IPS-15b (cell line): ENCODE results near the gene DOK6.

Experiments used
- H3K27me3 ChIP-seq: one replicate; pipeline ENCODE4 v1.6.1; 2013; ENCODE audit warnings: low read length; ENCODE audit not compliant: control insufficient read depth, insufficient read depth
- H3K36me3 ChIP-seq: one replicate; pipeline ENCODE4 v1.6.1; 2013; ENCODE audit warnings: low read length; ENCODE audit not compliant: control insufficient read depth, insufficient read depth
- H3K4me1 ChIP-seq: one replicate; pipeline ENCODE4 v1.6.1; 2013; ENCODE audit warnings: mild to moderate bottlenecking, low read length; ENCODE audit not compliant: control insufficient read depth, insufficient read depth
- H3K4me3 ChIP-seq: one replicate; pipeline ENCODE4 v1.5.1; 2013; ENCODE audit warnings: low read depth, low read length
- H3K9ac ChIP-seq: one replicate; pipeline ENCODE4 v1.6.1; 2013; ENCODE audit warnings: low read depth, mild to moderate bottlenecking, low read length
- H3K9me3 ChIP-seq: one replicate; pipeline ENCODE4 v1.6.1; 2013; ENCODE audit warnings: mild to moderate bottlenecking, low read length; ENCODE audit not compliant: control insufficient read depth, insufficient read depth

DOK6 gene

GRCh38 chr18:69557282-69557681 is 156.6 kb downstream of the DOK6 start:
- no peak overlapping the region for H3K9ac ChIP-seq
- H3K36me3 ChIP-seq = no peaks in the 10 kb centered on the region
- H3K4me1 ChIP-seq = no peaks in the 10 kb centered on the region
- no peaks in the 10 kb centered on the region for H3K27me3 ChIP-seq
- no peak overlapping the region for H3K4me3 ChIP-seq
- no peaks in the 10 kb centered on the region for H3K9me3 ChIP-seq

DNA sequence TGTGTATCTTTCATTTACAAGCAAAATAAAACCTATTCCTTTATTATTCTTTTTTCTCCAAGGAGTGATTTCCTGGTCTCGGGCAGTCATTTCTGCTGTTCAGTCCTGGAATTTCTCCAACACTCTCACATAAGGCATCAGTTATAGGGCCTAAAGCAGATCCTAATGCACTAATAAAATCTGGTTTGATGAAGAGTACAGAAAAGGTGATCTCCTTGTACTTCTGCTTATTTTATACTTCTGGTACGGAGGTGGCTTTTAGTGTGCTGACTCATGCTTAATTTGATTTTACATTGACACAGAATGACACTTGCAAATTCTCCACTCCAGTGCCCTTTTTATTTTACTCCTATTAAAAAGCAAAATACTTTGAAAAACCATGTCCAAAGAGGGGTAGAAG is 157.4 kb downstream of the DOK6 start:
- Histone ChIP-seq H3K36me3 (no peaks in the 10 kb centered on the region), H3K9me3 (no peaks in the 10 kb centered on the region), H3K4me3 (no peak overlapping the region), H3K4me1 (no peaks in the 10 kb centered on the region), H3K27me3 (no peaks in the 10 kb centered on the region), H3K9ac (no peak overlapping the region)

GRCh38 chr18:69559604-69560003 is 158.9 kb downstream of the DOK6 start:
- no peaks in the 10 kb centered on the region for H3K4me1 ChIP-seq

DNA sequence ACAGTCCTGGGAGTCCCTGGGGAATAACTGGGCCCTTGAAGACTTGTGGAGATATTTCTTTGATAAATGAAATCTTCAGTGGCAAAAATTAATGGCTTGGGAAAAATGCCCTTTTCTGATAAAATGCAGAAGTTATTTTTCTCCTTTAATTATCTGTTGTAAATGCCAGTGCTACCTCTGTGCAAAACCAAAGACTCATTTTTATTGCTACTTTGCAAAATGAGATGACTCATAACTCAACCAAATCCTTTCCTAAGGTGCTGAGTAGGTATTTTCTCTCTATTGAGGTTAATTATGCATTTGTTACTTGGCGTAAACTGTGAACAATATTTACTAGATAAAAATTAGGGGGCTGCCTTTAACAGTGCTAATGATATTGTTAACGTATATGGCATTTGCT is 163.9 kb downstream of the DOK6 start:
- Histone ChIP-seq H3K4me3 (no peak overlapping the region), H3K36me3 (no peaks in the 10 kb centered on the region), H3K27me3 (no peaks in the 10 kb centered on the region), H3K4me1 (no peaks in the 10 kb centered on the region), H3K9me3 (peaks cover 5% of the 10 kb centered on the region), H3K9ac (no peak overlapping the region)

More at GRCh38 chr18:69559604-69560003, 158.9 kb downstream of the DOK6 start:
- no peaks in the 10 kb centered on the region for H3K27me3 ChIP-seq
- H3K9ac ChIP-seq = no peak overlapping the region
- H3K36me3 ChIP-seq = no peaks in the 10 kb centered on the region
- H3K9me3 ChIP-seq = no peaks in the 10 kb centered on the region
- no peak overlapping the region for H3K4me3 ChIP-seq

- H3K4me1 ChIP-seq = no peaks in the 10 kb centered on the region
- H3K9ac ChIP-seq = no peak overlapping the region
- no peaks in the 10 kb centered on the region for H3K27me3 ChIP-seq
- H3K36me3 ChIP-seq = no peaks in the 10 kb centered on the region
- H3K9me3 ChIP-seq = peaks cover 5% of the 10 kb centered on the region
- H3K4me3 ChIP-seq = no peak overlapping the region
These were observed 167.3 kb downstream of the DOK6 start for GRCh38 chr18:69567813-69568488.

DNA sequence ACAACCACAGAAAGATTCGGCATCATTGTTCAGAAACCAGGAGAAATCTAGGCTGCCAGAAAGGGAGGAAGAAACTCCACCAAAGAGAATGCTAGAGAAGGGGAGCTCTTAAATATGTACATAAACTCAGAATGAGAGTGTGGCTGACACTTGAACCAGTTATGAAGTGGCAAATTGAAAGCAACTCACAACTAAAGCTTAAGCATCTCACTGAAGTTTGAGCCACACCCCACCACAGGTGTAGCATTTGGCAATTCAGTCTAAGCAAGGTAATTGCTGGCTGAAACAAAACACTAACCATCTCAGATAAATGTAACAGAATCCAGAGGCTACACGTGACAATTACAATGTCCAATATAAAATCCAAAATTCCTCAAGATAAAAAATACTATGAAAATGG is 168.4 kb downstream of the DOK6 start:
- Histone ChIP-seq H3K36me3 (no peaks in the 10 kb centered on the region), H3K27me3 (no peaks in the 10 kb centered on the region), H3K4me3 (no peak overlapping the region), H3K9ac (no peak overlapping the region), H3K9me3 (peaks cover 5% of the 10 kb centered on the region), H3K4me1 (no peaks in the 10 kb centered on the region)

DNA sequence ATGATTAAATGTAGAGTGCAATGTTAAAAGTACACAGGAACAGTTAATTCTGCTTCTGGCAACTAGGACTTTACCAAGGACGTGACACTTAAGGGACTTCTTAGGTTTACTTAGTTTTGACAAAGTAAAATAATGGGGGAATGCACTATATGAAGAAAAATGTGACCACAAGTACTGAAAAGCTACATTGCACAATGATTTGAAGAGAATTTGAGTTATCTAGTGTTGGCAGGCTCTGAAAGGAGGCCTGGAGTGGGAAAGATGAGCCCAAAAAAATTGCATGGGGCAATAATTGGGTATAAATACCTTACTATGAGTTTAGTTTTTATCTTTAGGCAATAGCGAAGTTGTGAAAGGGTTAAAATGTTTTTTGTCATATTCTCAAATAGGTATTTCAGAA is 173.7 kb downstream of the DOK6 start:
- no peak overlapping the region for H3K9ac ChIP-seq
- no peak overlapping the region for H3K4me3 ChIP-seq
- H3K27me3 ChIP-seq = no peaks in the 10 kb centered on the region
- no peaks in the 10 kb centered on the region for H3K36me3 ChIP-seq
- H3K4me1 ChIP-seq = no peaks in the 10 kb centered on the region
- no peaks in the 10 kb centered on the region for H3K9me3 ChIP-seq

DNA sequence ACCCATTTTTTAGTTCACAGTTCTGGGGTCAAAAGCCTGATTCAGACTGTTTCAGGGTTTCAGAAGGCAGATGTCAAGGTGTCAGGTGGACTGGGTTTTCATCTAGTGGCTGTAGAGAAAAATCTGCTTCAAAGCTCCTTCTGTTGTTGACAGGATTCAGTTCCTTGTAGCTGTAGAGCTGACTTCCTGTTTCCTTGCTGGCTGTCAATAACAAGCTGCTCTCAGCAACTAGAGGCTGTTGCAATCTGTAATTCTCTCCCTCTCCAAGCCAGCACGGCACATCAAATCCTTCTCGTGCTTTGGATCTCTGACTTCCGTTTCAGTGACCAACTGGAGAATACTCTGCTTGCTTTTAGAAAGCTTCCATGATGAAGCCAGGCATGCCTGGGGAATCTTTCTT is 179.4 kb downstream of the DOK6 start:
- H3K9ac ChIP-seq = no peak overlapping the region
- H3K27me3 ChIP-seq = no peaks in the 10 kb centered on the region
- H3K4me3 ChIP-seq = no peak overlapping the region
- no peaks in the 10 kb centered on the region for H3K4me1 ChIP-seq
- H3K9me3 ChIP-seq = no peaks in the 10 kb centered on the region
- H3K36me3 ChIP-seq = no peaks in the 10 kb centered on the region

GRCh38 chr18:69584429-69584828 is 183.7 kb downstream of the DOK6 start:
- Histone ChIP-seq H3K36me3 (no peaks in the 10 kb centered on the region), H3K27me3 (no peaks in the 10 kb centered on the region), H3K4me3 (no peak overlapping the region), H3K9ac (no peak overlapping the region), H3K4me1 (no peaks in the 10 kb centered on the region), H3K9me3 (no peaks in the 10 kb centered on the region)

DNA sequence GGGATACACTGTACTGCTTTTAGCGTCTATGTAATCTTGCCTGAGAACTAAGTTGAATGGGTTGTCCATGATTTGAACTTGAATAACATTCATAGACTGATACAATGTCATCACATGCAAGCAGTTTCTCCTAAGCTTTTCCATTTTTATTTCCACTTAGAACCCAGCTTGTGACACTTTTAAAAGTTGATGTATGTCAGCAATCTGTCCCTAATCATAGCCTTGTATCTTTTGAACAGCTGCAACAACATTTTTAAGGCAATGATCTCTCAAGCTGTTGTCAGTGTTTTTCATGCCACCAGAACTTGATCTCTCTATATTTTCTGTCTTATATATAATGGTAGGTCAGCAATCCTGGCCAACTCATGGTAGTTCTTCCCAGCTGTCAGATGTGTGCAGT is 185.0 kb downstream of the DOK6 start:
- Histone ChIP-seq H3K9ac (no peak overlapping the region), H3K36me3 (no peaks in the 10 kb centered on the region), H3K4me3 (no peak overlapping the region), H3K9me3 (no peaks in the 10 kb centered on the region), H3K4me1 (no peaks in the 10 kb centered on the region), H3K27me3 (no peaks in the 10 kb centered on the region)

DNA sequence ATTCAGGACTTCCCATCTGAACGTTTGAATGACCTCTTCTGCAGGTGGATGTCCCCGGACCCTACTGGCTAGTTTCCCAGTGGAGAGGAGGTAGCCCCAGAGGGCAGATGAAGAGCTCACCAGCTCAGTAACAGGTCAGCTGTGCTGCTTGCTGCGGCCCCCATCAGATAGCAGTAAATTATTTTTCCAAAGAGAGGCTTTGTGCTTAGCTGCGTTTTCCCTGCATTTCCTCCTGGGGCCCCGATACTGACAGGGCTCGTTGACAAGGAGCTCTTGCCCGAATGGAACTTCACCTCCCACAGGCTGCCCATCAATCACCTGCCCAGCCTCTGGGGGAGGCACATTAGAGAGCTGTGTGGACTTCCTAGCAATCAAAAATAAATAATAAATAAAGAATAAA is 185.8 kb downstream of the DOK6 start:
- H3K4me3 ChIP-seq = no peak overlapping the region
- H3K4me1 ChIP-seq = no peaks in the 10 kb centered on the region
- H3K36me3 ChIP-seq = no peaks in the 10 kb centered on the region
- H3K9me3 ChIP-seq = no peaks in the 10 kb centered on the region
- H3K9ac ChIP-seq = no peak overlapping the region
- H3K27me3 ChIP-seq = no peaks in the 10 kb centered on the region

- Histone ChIP-seq H3K9me3 (no peaks in the 10 kb centered on the region), H3K27me3 (no peaks in the 10 kb centered on the region), H3K36me3 (no peaks in the 10 kb centered on the region), H3K4me1 (no peaks in the 10 kb centered on the region), H3K4me3 (no peak overlapping the region), H3K9ac (no peak overlapping the region)
These were observed 187.6 kb downstream of the DOK6 start for GRCh38 chr18:69588301-69588700.
